Measurements from ENCODE around the gene WDR77. TPM values are rescaled to one million over a fixed set of nuclear protein-coding genes. Genes with fewer than 3 reads are reported as not detected.
A peak's percentile ranks its signal among the peaks of the same experiment; 100 is the strongest.

Gene WDR77
- total and polyA plus RNA-seq, 2 donors (not counting 1 experiment from before 2014, with no cell fraction given): 40.5 to 85.5 TPM

- Histone ChIP-seq H2AFZ (ENCODE audit: insufficient read depth, low read depth, low read length, poor library complexity, severe bottlenecking) (no peak overlapping the region), H3K79me2 (ENCODE audit: control insufficient read depth, insufficient read depth, low read length) (peaks cover 36% of the 10 kb centered on the region), H3K9me3 (ENCODE audit: control extremely low read depth in 1 of 3, control insufficient read depth in 2 of 3, insufficient read depth in 1 of 3, low read length in 2 of 3) (no peaks in the 10 kb centered on the region), H3K27ac (ENCODE audit: low read length in 2 of 2) (peak overlapping the region in 1 of 2 donors; percentile 95), H3K4me2 (replicated peaks; ENCODE audit: low read depth, low read length, poor library complexity, severe bottlenecking) (no peak overlapping the region), H3K4me3 (ENCODE audit: control extremely low read depth in 1 of 5, extremely low read depth in 1 of 5, insufficient read depth in 1 of 5, low read depth in 2 of 5, low read length in 4 of 5) (no peak overlapping the region), H4K20me1 (ENCODE audit: control insufficient read depth, insufficient read depth, low read length, poor library complexity, severe bottlenecking) (peaks cover 6% of the 10 kb centered on the region), H3K4me1 (ENCODE audit: control insufficient read depth in 2 of 2, insufficient read depth in 2 of 2, low read length in 2 of 2) (peaks cover 34 to 36% of the 10 kb centered on the region in 2 donors), H3K27me3 (replicated peaks in 1 of 4; ENCODE audit: control extremely low read depth in 1 of 4, control insufficient read depth in 3 of 4, insufficient read depth in 4 of 4, low read length in 3 of 4) (no peaks in the 10 kb centered on the region), H3K36me3 (replicated peaks in 1 of 2; ENCODE audit: control extremely low read depth in 1 of 2, control insufficient read depth in 1 of 2, extremely low read depth in 1 of 2, insufficient read depth in 2 of 2, low read length in 1 of 2) (peaks cover 2 to 57% of the 10 kb centered on the region in 2 experiments), H3K9ac (ENCODE audit: low read length) (no peak overlapping the region)
- CTCF ChIA-PET: interaction anchor here (2.5 to 3.5 kb wide), 2 partner anchors 9 to 61 kb away, joined by 16 to 20 read pairs; no protein-coding TSS in a partner anchor
- WGBS (ENCODE audit: insufficient coverage): 95% methylated on average over 2 of the region's 4 CpGs
- POLR2A ChIA-PET: no interaction called here
- Mint-ChIP-seq H3K27ac (peak overlapping the region; percentile 99), H3K9me3 (ENCODE audit: insufficient read depth) (no peaks in the 10 kb centered on the region), H3K4me3 (peak overlapping the region; percentile 1), H3K27me3 (no peaks in the 10 kb centered on the region), H3K4me1 (peaks cover 57% of the 10 kb centered on the region)
- no peak for DNase-seq
- intact Hi-C loops (cut with micrococcal nuclease): loop anchor here (5.0 to 10.0 kb wide), 2 partner anchors 211 to 1628 kb away; partner anchors contain the start of gene LRIG2
- ATAC-seq (ENCODE audit: low read depth): no peak
- no peak for TF ChIP-seq EZH2 (IDR thresholded peaks at IDR 0.05; ENCODE audit: borderline replicate concordance, insufficient read depth, low read depth, low read length, poor library complexity, severe bottlenecking)
- TF ChIP-seq, protein P1, sequence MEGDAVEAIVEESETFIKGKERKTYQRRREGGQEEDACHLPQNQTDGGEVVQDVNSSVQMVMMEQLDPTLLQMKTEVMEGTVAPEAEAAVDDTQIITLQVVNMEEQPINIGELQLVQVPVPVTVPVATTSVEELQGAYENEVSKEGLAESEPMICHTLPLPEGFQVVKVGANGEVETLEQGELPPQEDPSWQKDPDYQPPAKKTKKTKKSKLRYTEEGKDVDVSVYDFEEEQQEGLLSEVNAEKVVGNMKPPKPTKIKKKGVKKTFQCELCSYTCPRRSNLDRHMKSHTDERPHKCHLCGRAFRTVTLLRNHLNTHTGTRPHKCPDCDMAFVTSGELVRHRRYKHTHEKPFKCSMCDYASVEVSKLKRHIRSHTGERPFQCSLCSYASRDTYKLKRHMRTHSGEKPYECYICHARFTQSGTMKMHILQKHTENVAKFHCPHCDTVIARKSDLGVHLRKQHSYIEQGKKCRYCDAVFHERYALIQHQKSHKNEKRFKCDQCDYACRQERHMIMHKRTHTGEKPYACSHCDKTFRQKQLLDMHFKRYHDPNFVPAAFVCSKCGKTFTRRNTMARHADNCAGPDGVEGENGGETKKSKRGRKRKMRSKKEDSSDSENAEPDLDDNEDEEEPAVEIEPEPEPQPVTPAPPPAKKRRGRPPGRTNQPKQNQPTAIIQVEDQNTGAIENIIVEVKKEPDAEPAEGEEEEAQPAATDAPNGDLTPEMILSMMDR (IDR thresholded peaks at IDR 0.05): no peak
Observed at GRCh38 chr1:111446546-111446945, 2.5 kb downstream of the WDR77 start.

- Histone ChIP-seq H3K27ac (ENCODE audit: low read length in 2 of 2) (peak overlapping the region in 1 of 2 donors; percentile 26), H3K9me3 (ENCODE audit: control extremely low read depth in 1 of 3, control insufficient read depth in 2 of 3, insufficient read depth in 1 of 3, low read length in 2 of 3) (no peaks in the 10 kb centered on the region), H3K79me2 (ENCODE audit: control insufficient read depth, insufficient read depth, low read length) (peaks cover 14% of the 10 kb centered on the region), H3K27me3 (replicated peaks in 1 of 4; ENCODE audit: control extremely low read depth in 1 of 4, control insufficient read depth in 3 of 4, insufficient read depth in 4 of 4, low read length in 3 of 4) (no peaks in the 10 kb centered on the region), H3K36me3 (replicated peaks in 1 of 2; ENCODE audit: control extremely low read depth in 1 of 2, control insufficient read depth in 1 of 2, extremely low read depth in 1 of 2, insufficient read depth in 2 of 2, low read length in 1 of 2) (peaks cover 2 to 71% of the 10 kb centered on the region in 2 experiments), H3K4me1 (ENCODE audit: control insufficient read depth in 2 of 2, insufficient read depth in 2 of 2, low read length in 2 of 2) (peaks cover 16 to 22% of the 10 kb centered on the region in 2 donors), H2AFZ (ENCODE audit: insufficient read depth, low read depth, low read length, poor library complexity, severe bottlenecking) (no peak overlapping the region), H4K20me1 (ENCODE audit: control insufficient read depth, insufficient read depth, low read length, poor library complexity, severe bottlenecking) (no peaks in the 10 kb centered on the region), H3K9ac (ENCODE audit: low read length) (no peak overlapping the region), H3K4me3 (ENCODE audit: control extremely low read depth in 1 of 5, extremely low read depth in 1 of 5, insufficient read depth in 1 of 5, low read depth in 2 of 5, low read length in 4 of 5) (no peak overlapping the region), H3K4me2 (replicated peaks; ENCODE audit: low read depth, low read length, poor library complexity, severe bottlenecking) (no peak overlapping the region)
- H3K27me3 Mint-ChIP-seq: no peaks in the 10 kb centered on the region
- H3K4me1 Mint-ChIP-seq: peaks cover 35% of the 10 kb centered on the region
- ChIA-PET CTCF (interaction anchor here (1.1 to 2.8 kb wide), 2 partner anchors 38 to 64 kb away, joined by 3 to 22 read pairs; no protein-coding TSS in a partner anchor), POLR2A (no interaction called here)
- ATAC-seq (ENCODE audit: low read depth) (no peak), DNase-seq (no peak)
- H3K27ac Mint-ChIP-seq: peak overlapping the region; percentile 3
- WGBS (ENCODE audit: insufficient coverage): 100% methylated on average over 1 of the region's 3 CpGs
- no peak overlapping the region for H3K4me3 Mint-ChIP-seq
- H3K9me3 Mint-ChIP-seq (ENCODE audit: insufficient read depth): no peaks in the 10 kb centered on the region
- TF ChIP-seq, protein P1 (IDR thresholded peaks at IDR 0.05): no peak
- no peak for TF ChIP-seq EZH2 (IDR thresholded peaks at IDR 0.05; ENCODE audit: borderline replicate concordance, insufficient read depth, low read depth, low read length, poor library complexity, severe bottlenecking)
- intact Hi-C loops (cut with micrococcal nuclease): loop anchor here (10.0 kb wide), 1 partner anchor 1631 kb away; the partner anchor contains the start of gene LRIG2
Observed at GRCh38 chr1:111444031-111444430, 5.0 kb downstream of the WDR77 start.
